Measurements from ENCODE around the gene NDUFA13.

NDUFA13 gene

GRCh38 chr19:19532806-19533701 is 17.0 kb downstream of the NDUFA13 start:
- H3K4me3 ChIP-seq (ENCODE audit: low read depth, low read length): no peak overlapping the region
- no peak for TF ChIP-seq CTCF (IDR thresholded peaks at IDR 0.05; ENCODE audit: low read depth, low read length, missing control alignments)
- no peak for DNase-seq (ENCODE audit: low read depth)
- in situ Hi-C loops (cut with HindIII; ENCODE audit: low sequenced_read_pairs): loop anchor here (5.0 kb wide), 1 partner anchor 59 kb away; no protein-coding TSS in a partner anchor

GRCh38 chr19:19533841-19534240 is 17.8 kb downstream of the NDUFA13 start:
- in situ Hi-C loops (cut with HindIII; ENCODE audit: low sequenced_read_pairs): loop anchor here (5.0 kb wide), 1 partner anchor 58 kb away; no protein-coding TSS in a partner anchor
- no peak for DNase-seq (ENCODE audit: low read depth)
- no peak for TF ChIP-seq CTCF (IDR thresholded peaks at IDR 0.05; ENCODE audit: low read depth, low read length, missing control alignments)
- H3K4me3 ChIP-seq (ENCODE audit: low read depth, low read length): no peak overlapping the region

- no peak overlapping the region for H3K4me3 ChIP-seq (ENCODE audit: low read depth, low read length)
- DNase-seq (ENCODE audit: low read depth): no peak
- TF ChIP-seq CTCF (IDR thresholded peaks at IDR 0.05; ENCODE audit: low read depth, low read length, missing control alignments): no peak
- in situ Hi-C loops (cut with HindIII; ENCODE audit: low sequenced_read_pairs): loop anchor here (5.0 kb wide), 1 partner anchor 58 kb away; no protein-coding TSS in a partner anchor
These were observed 18.7 kb downstream of the NDUFA13 start for GRCh38 chr19:19534556-19535265.

- H3K4me3 ChIP-seq (ENCODE audit: low read depth, low read length): no peak overlapping the region
- in situ Hi-C loops (cut with HindIII; ENCODE audit: low sequenced_read_pairs): no loop called here
- DNase-seq (ENCODE audit: low read depth): no peak
- TF ChIP-seq CTCF (IDR thresholded peaks at IDR 0.05; ENCODE audit: low read depth, low read length, missing control alignments): no peak
These were observed 19.5 kb downstream of the NDUFA13 start for GRCh38 chr19:19535311-19536191.

GRCh38 chr19:19537075-19538048 is 21.3 kb downstream of the NDUFA13 start:
- no peak for TF ChIP-seq CTCF (IDR thresholded peaks at IDR 0.05; ENCODE audit: low read depth, low read length, missing control alignments)
- in situ Hi-C loops (cut with HindIII; ENCODE audit: low sequenced_read_pairs): no loop called here
- H3K4me3 ChIP-seq (ENCODE audit: low read depth, low read length): peak overlapping the region; percentile 9
- no peak for DNase-seq (ENCODE audit: low read depth)

All from astrocyte of the cerebellum (primary cell).